Astrocyte (in vitro differentiated cells and primary cell): Measurements from ENCODE around the gene SLC25A12. TPM values are rescaled to one million over a fixed set of nuclear protein-coding genes. Genes with fewer than 3 reads are reported as not detected.

Experiments
- DNase-seq: peaks from one replicate; pipeline ENCODE4 v3.0.0-alpha.2; 2010; ENCODE audit warnings: low read depth
- FAIRE-seq: peaks from 2 replicates; lab custom pipeline; 2011; peaks lifted over from hg19 to GRCh38; lab: Jason Lieb, UNC
- H2AFZ ChIP-seq: 2 replicates; pipeline ENCODE4 v1.6.0; 2012; ENCODE audit warnings: low read depth, low read length, inconsistent platforms
- H3K27ac ChIP-seq: 2 replicates; pipeline ENCODE4 v1.5.1; 2011; ENCODE audit warnings: low read depth, low read length, inconsistent platforms
- H3K27me3 ChIP-seq: 2 replicates; pipeline ENCODE4 v1.6.0; 2011; ENCODE audit warnings: low read length, inconsistent platforms; ENCODE audit not compliant: insufficient read depth
- H3K36me3 ChIP-seq: 2 replicates; pipeline ENCODE4 v1.5.1; 2011; ENCODE audit warnings: low read length, inconsistent platforms; ENCODE audit not compliant: insufficient read depth
- H3K4me1 ChIP-seq: 2 replicates; pipeline ENCODE4 v1.5.1; 2011; ENCODE audit warnings: low read length, inconsistent platforms; ENCODE audit not compliant: insufficient read depth
- H3K4me2 ChIP-seq: 2 replicates; pipeline ENCODE4 v1.6.0; 2012; ENCODE audit warnings: low read length, inconsistent platforms
- H3K4me3 ChIP-seq: 2 replicates; pipeline ENCODE4 v1.5.1; 2011; ENCODE audit warnings: low read depth, mild to moderate bottlenecking, low read length, inconsistent platforms; ENCODE audit not compliant: insufficient read depth
- H3K79me2 ChIP-seq: 2 replicates; pipeline ENCODE4 v1.6.0; 2012; ENCODE audit warnings: mild to moderate bottlenecking, low read length, inconsistent platforms; ENCODE audit not compliant: insufficient read depth
- H3K9ac ChIP-seq: 2 replicates; pipeline ENCODE4 v1.6.0; 2012; ENCODE audit warnings: mild to moderate bottlenecking, low read length, inconsistent platforms
- H3K9me3 ChIP-seq: 2 replicates; pipeline ENCODE4 v1.5.1; 2012; ENCODE audit warnings: low read depth, mild to moderate bottlenecking, low read length, inconsistent platforms; ENCODE audit not compliant: insufficient read depth
- H4K20me1 ChIP-seq: 2 replicates; pipeline ENCODE4 v1.6.0; 2012; ENCODE audit warnings: low read length, inconsistent platforms; ENCODE audit not compliant: insufficient read depth
- H3K27ac Mint-ChIP-seq: one replicate; pipeline ENCODE4 v1.8.0; 2021; ENCODE audit warnings: mild to moderate bottlenecking, mixed read lengths; ENCODE audit not compliant: unreplicated experiment
- H3K27me3 Mint-ChIP-seq: one replicate; pipeline ENCODE4 v1.8.0; 2021; ENCODE audit warnings: low read depth, mixed read lengths; ENCODE audit not compliant: unreplicated experiment
- H3K36me3 Mint-ChIP-seq: one replicate; pipeline ENCODE4 v1.8.0; 2021; ENCODE audit warnings: low read depth, mixed read lengths; ENCODE audit not compliant: unreplicated experiment
- H3K4me1 Mint-ChIP-seq: one replicate; pipeline ENCODE4 v1.8.0; 2021; ENCODE audit warnings: low read depth, mixed read lengths; ENCODE audit not compliant: unreplicated experiment
- H3K4me3 Mint-ChIP-seq: one replicate; pipeline ENCODE4 v1.8.0; 2021; ENCODE audit warnings: mild to moderate bottlenecking, moderate library complexity, mixed read lengths; ENCODE audit not compliant: unreplicated experiment
- H3K9me3 Mint-ChIP-seq: one replicate; pipeline ENCODE4 v1.8.0; 2021; ENCODE audit warnings: mild to moderate bottlenecking, mixed read lengths; ENCODE audit not compliant: unreplicated experiment
- CTCF ChIP-seq: IDR thresholded peaks from 2 replicates; pipeline ENCODE4 v1.5.1; 2011; ENCODE audit warnings: low read depth, mild to moderate bottlenecking, inconsistent platforms, low read length, moderate library complexity; ENCODE audit not compliant: insufficient read depth
- EZH2 ChIP-seq: IDR thresholded peaks from 2 replicates; pipeline ENCODE4 v1.6.1; 2012; ENCODE audit warnings: mild to moderate bottlenecking, low read length, inconsistent platforms; ENCODE audit not compliant: insufficient read depth
- total RNA-seq: library from RNA; stranded (reverse); gene quantifications from 2 replicates; pipeline ENCODE4 v1.2.1, GENCODE V29; 2021

SLC25A12 gene
- total RNA-seq, 1 donor from 2014 or later: 18.1 TPM

- no peak overlapping the region for H3K4me3 ChIP-seq
- TF ChIP-seq CTCF (no peak), EZH2 (no peak)
These were observed 70.0 kb downstream of the SLC25A12 start for GRCh38 chr2:171824086-171824485.

GRCh38 chr2:171822525-171823322 lies 71.3 kb downstream of the SLC25A12 start:
- peaks cover 11% of the 10 kb centered on the region for H3K36me3 Mint-ChIP-seq
- no peaks in the 10 kb centered on the region for H3K27me3 ChIP-seq
- H2AFZ ChIP-seq: no peak overlapping the region
- H3K4me1 Mint-ChIP-seq: no peaks in the 10 kb centered on the region
- H4K20me1 ChIP-seq: no peaks in the 10 kb centered on the region
- no peak overlapping the region for H3K4me3 ChIP-seq
- no peaks in the 10 kb centered on the region for H3K79me2 ChIP-seq
- DNase-seq (no peak), FAIRE-seq (peak; percentile 32)
- H3K9me3 Mint-ChIP-seq: no peaks in the 10 kb centered on the region
- H3K9ac ChIP-seq: no peak overlapping the region
- no peaks in the 10 kb centered on the region for H3K27me3 Mint-ChIP-seq
- TF ChIP-seq CTCF: no peak
- no peak for TF ChIP-seq EZH2
- H3K4me2 ChIP-seq: no peak overlapping the region
- H3K4me1 ChIP-seq: no peaks in the 10 kb centered on the region
- no peaks in the 10 kb centered on the region for H3K9me3 ChIP-seq
- no peak overlapping the region for H3K27ac ChIP-seq
- H3K27ac Mint-ChIP-seq: no peak overlapping the region
- H3K4me3 Mint-ChIP-seq: no peak overlapping the region
- peaks cover 6% of the 10 kb centered on the region for H3K36me3 ChIP-seq

More at GRCh38 chr2:171824086-171824485, 70.0 kb downstream of the SLC25A12 start:
- FAIRE-seq: no peak
- Mint-ChIP-seq H3K36me3 (peaks cover 18% of the 10 kb centered on the region), H3K27me3 (no peaks in the 10 kb centered on the region), H3K4me3 (no peak overlapping the region), H3K4me1 (no peaks in the 10 kb centered on the region), H3K9me3 (no peaks in the 10 kb centered on the region), H3K27ac (no peak overlapping the region)
- Histone ChIP-seq H3K9me3 (no peaks in the 10 kb centered on the region), H3K27ac (no peak overlapping the region), H3K79me2 (no peaks in the 10 kb centered on the region), H4K20me1 (no peaks in the 10 kb centered on the region), H3K9ac (no peak overlapping the region), H3K4me1 (no peaks in the 10 kb centered on the region), H3K36me3 (peaks cover 3% of the 10 kb centered on the region), H3K27me3 (no peaks in the 10 kb centered on the region), H2AFZ (no peak overlapping the region), H3K4me2 (no peak overlapping the region)
- DNase-seq: no peak

DNA sequence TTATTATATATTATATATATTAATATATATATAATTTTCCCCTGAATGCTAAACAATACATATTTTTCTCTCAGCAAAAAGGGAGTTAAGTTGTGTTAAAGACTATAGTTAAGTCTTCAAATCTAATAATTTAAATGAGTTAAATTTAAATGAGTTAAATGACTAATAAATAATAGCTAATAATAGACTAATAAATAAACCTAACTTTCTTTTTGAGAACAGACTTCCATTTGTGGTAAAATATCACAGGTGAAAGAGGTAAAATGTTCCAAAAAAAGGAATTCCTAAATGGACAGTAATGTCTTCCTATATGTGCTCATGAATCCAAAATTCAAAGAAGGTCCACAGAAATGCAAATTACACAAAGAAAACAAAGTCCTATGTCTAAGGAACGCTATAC lies 74.6 kb downstream of the SLC25A12 start:
- FAIRE-seq: no peak
- Histone ChIP-seq H3K9me3 (no peaks in the 10 kb centered on the region), H4K20me1 (no peaks in the 10 kb centered on the region), H3K4me3 (no peak overlapping the region), H3K4me1 (no peaks in the 10 kb centered on the region), H3K27ac (no peak overlapping the region), H3K36me3 (peaks cover 2% of the 10 kb centered on the region), H3K9ac (no peak overlapping the region), H2AFZ (no peak overlapping the region), H3K4me2 (no peak overlapping the region), H3K27me3 (no peaks in the 10 kb centered on the region), H3K79me2 (no peaks in the 10 kb centered on the region)
- H3K9me3 Mint-ChIP-seq: no peaks in the 10 kb centered on the region
- no peaks in the 10 kb centered on the region for H3K36me3 Mint-ChIP-seq
- DNase-seq: no peak
- TF ChIP-seq CTCF: no peak
- TF ChIP-seq EZH2: no peak
- no peak overlapping the region for H3K27ac Mint-ChIP-seq
- H3K4me1 Mint-ChIP-seq: no peaks in the 10 kb centered on the region
- H3K27me3 Mint-ChIP-seq: no peaks in the 10 kb centered on the region
- no peak overlapping the region for H3K4me3 Mint-ChIP-seq
